CD4-positive, alpha-beta T cell treated with Interleukin-1 beta for 1 hour (primary cell): Measurements from ENCODE around the gene GCK.
"Not testable (repeated sequence)": the region's sequence is repeated elsewhere in the genome, so short reads cannot be mapped to it uniquely, and the experiment has no call there.

Source experiments
- DNase-seq, 2 donors: peaks; one replicate each; pipeline ENCODE4 v3.0.0-alpha.2; 2020 to 2022

GCK gene

GRCh38 chr7:44176486-44176885, 12.8 kb downstream of the GCK start:
- DNase-seq: no peak

GRCh38 chr7:44175730-44176129, 13.5 kb downstream of the GCK start:
- no peak for DNase-seq

GRCh38 chr7:44174694-44174948, 14.6 kb downstream of the GCK start:
- not testable (repeated sequence) for DNase-seq

GRCh38 chr7:44173911-44174693, 15.1 kb downstream of the GCK start:
- no peak for DNase-seq

GRCh38 chr7:44172803-44173424, 16.3 kb downstream of the GCK start:
- DNase-seq: no peak

GRCh38 chr7:44172352-44172751, 16.9 kb downstream of the GCK start:
- no peak for DNase-seq

- DNase-seq: not testable (repeated sequence)
Observed at GRCh38 chr7:44171901-44172300, 17.3 kb downstream of the GCK start.

- DNase-seq: no peak
Observed at GRCh38 chr7:44167920-44168319, 21.3 kb downstream of the GCK start.

- DNase-seq: no peak
Observed at GRCh38 chr7:44163591-44163990, 25.6 kb downstream of the GCK start.

GRCh38 chr7:44162785-44163395, 26.3 kb downstream of the GCK start:
- no peak for DNase-seq

GRCh38 chr7:44162179-44162578, 27.1 kb downstream of the GCK start:
- DNase-seq: no peak

- DNase-seq: no peak
Observed at GRCh38 chr7:44161371-44161770, 27.9 kb downstream of the GCK start.

- no peak for DNase-seq
Observed at GRCh38 chr7:44159824-44160630, 29.2 kb downstream of the GCK start.

- no peak for DNase-seq
Observed at GRCh38 chr7:44158873-44159631, 30.2 kb downstream of the GCK start.

GRCh38 chr7:44158096-44158872, 31.0 kb downstream of the GCK start:
- no peak for DNase-seq

- no peak for DNase-seq
Observed at GRCh38 chr7:44157116-44158080, 31.8 kb downstream of the GCK start.

GRCh38 chr7:44156453-44157010, 32.7 kb downstream of the GCK start:
- DNase-seq: no peak

GRCh38 chr7:44155191-44156185, 33.8 kb downstream of the GCK start:
- no peak for DNase-seq

GRCh38 chr7:44154703-44155102, 34.5 kb downstream of the GCK start:
- DNase-seq: no peak
